GM18951 (cell line): Measurements from ENCODE around the gene KSR2.
"Not testable (repeated sequence)": the region's sequence is repeated elsewhere in the genome, so short reads cannot be mapped to it uniquely, and the experiment has no call there.

Experiments used
- POLR2A ChIP-seq: IDR thresholded peaks from 4 replicates; pipeline ENCODE4 v1.6.1; 2011; ENCODE audit warnings: mild to moderate bottlenecking; ENCODE audit not compliant: insufficient read length, insufficient read depth; ENCODE audit errors: extremely low read depth
- in situ Hi-C: fragments of 300-500 bp; cut with MboI; formaldehyde crosslinking; loops from one replicate; pipeline ENCODE4 v1.12.0; 2022; ENCODE audit warnings: low sequenced_read_pairs, mixed read lengths, inconsistent platforms; ENCODE audit not compliant: unreplicated experiment

KSR2 gene

GRCh38 chr12:117643971-117644370, 324.8 kb downstream of the KSR2 start:
- in situ Hi-C loops: no loop called here
- TF ChIP-seq POLR2A: no peak

GRCh38 chr12:117641885-117642284, 326.9 kb downstream of the KSR2 start:
- in situ Hi-C loops: no loop called here
- no peak for TF ChIP-seq POLR2A

- in situ Hi-C loops: no loop called here
- TF ChIP-seq POLR2A: no peak
Measured at GRCh38 chr12:117640511-117640910, 328.3 kb downstream of the KSR2 start.

- no peak for TF ChIP-seq POLR2A
- in situ Hi-C loops: no loop called here
Measured at GRCh38 chr12:117629454-117629853, 339.3 kb downstream of the KSR2 start.

GRCh38 chr12:117628711-117629110, 340.1 kb downstream of the KSR2 start:
- in situ Hi-C loops: not testable (repeated sequence)

- in situ Hi-C loops: no loop called here
- TF ChIP-seq POLR2A: no peak
Measured at GRCh38 chr12:117622741-117623140, 346.0 kb downstream of the KSR2 start.

GRCh38 chr12:117622087-117622486, 346.7 kb downstream of the KSR2 start:
- in situ Hi-C loops: no loop called here
- TF ChIP-seq POLR2A: no peak

- no peak for TF ChIP-seq POLR2A
- in situ Hi-C loops: no loop called here
Measured at GRCh38 chr12:117607778-117608177, 361.0 kb downstream of the KSR2 start.

GRCh38 chr12:117606945-117607344, 361.8 kb downstream of the KSR2 start:
- no peak for TF ChIP-seq POLR2A
- in situ Hi-C loops: no loop called here

- TF ChIP-seq POLR2A: no peak
- in situ Hi-C loops: no loop called here
Measured at GRCh38 chr12:117606024-117606423, 362.8 kb downstream of the KSR2 start.

GRCh38 chr12:117603316-117604113, 365.3 kb downstream of the KSR2 start:
- in situ Hi-C loops: no loop called here
- TF ChIP-seq POLR2A: no peak

- in situ Hi-C loops: loop anchor here (25.0 kb wide), 1 partner anchor 363 kb away; no protein-coding TSS in a partner anchor
- TF ChIP-seq POLR2A: no peak
Measured at GRCh38 chr12:117599849-117600248, 368.9 kb downstream of the KSR2 start.

GRCh38 chr12:117596968-117597367, 371.8 kb downstream of the KSR2 start:
- in situ Hi-C loops: loop anchor here (25.0 kb wide), 1 partner anchor 360 kb away; no protein-coding TSS in a partner anchor
- TF ChIP-seq POLR2A: no peak

GRCh38 chr12:117595751-117596150, 373.0 kb downstream of the KSR2 start:
- TF ChIP-seq POLR2A: no peak
- in situ Hi-C loops: loop anchor here (25.0 kb wide), 1 partner anchor 358 kb away; no protein-coding TSS in a partner anchor
